CD14-positive monocyte (primary cell): ENCODE measurements around the gene AGT. TPM values are rescaled to one million over a fixed set of nuclear protein-coding genes. Genes with fewer than 3 reads are reported as not detected.

Experiments used
- DNase-seq, 3 donors: peaks; one replicate each; pipeline ENCODE4 v3.0.0-alpha.2; 2011 to 2022
- H2AFZ ChIP-seq: 2 replicates; pipeline ENCODE4 v1.6.0; 2012; ENCODE audit warnings: mild to moderate bottlenecking, low read depth, low read length, inconsistent platforms; ENCODE audit not compliant: insufficient read depth, poor library complexity, severe bottlenecking
- H3K27ac ChIP-seq, 2 donors: 1 replicate in 1 of 2; 2 replicates in 1 of 2; pipeline ENCODE4 v1.5.1; 2012 to 2013; ENCODE audit warnings: low read length in 2 of 2, control low read depth in 1 of 2, inconsistent platforms in 1 of 2, low read depth in 1 of 2, mild to moderate bottlenecking in 1 of 2
- H3K27me3 ChIP-seq, 2 donors: one replicate each; pipeline versions ENCODE4 v1.6.0 to v1.6.1; 2011 to 2013; ENCODE audit warnings: low read length in 2 of 2; ENCODE audit not compliant: control insufficient read depth in 2 of 2, insufficient read depth in 2 of 2
- H3K36me3 ChIP-seq, 2 donors: replicated peaks in 1 of 2; 1 replicate in 1 of 2; 2 replicates in 1 of 2; pipeline versions ENCODE4 v1.5.1 to v1.6.1; 2012 to 2013; ENCODE audit warnings: low read length in 2 of 2, control low read depth in 1 of 2, inconsistent platforms in 1 of 2, mild to moderate bottlenecking in 1 of 2; ENCODE audit not compliant: insufficient read depth in 2 of 2, control insufficient read depth in 1 of 2
- H3K4me1 ChIP-seq, 2 donors: 1 replicate in 1 of 2; 2 replicates in 1 of 2; pipeline versions ENCODE4 v1.5.1 to v1.6.1; 2012 to 2013; ENCODE audit warnings: low read length in 2 of 2, control low read depth in 1 of 2, inconsistent platforms in 1 of 2, mild to moderate bottlenecking in 1 of 2, moderate library complexity in 1 of 2; ENCODE audit not compliant: insufficient read depth in 2 of 2, control insufficient read depth in 1 of 2
- H3K4me2 ChIP-seq: replicated peaks from 2 replicates; pipeline ENCODE3; 2012; ENCODE audit warnings: low read length, moderate library complexity, mild to moderate bottlenecking; ENCODE audit not compliant: poor library complexity, severe bottlenecking; ENCODE audit errors: extremely low read depth
- H3K4me3 ChIP-seq, 3 experiments: fragments of 200-600 bp in 1 of 3; sonication (generic) in 1 of 3; replicated peaks in 1 of 3; 1 replicate in 2 of 3; 2 replicates in 1 of 3; pipeline ENCODE4 v1.5.1; 2011 to 2013; ENCODE audit warnings: low read length in 3 of 3, mild to moderate bottlenecking in 3 of 3, control low read depth in 2 of 3, low read depth in 2 of 3, inconsistent platforms in 1 of 3, moderate library complexity in 1 of 3
- H3K79me2 ChIP-seq: 2 replicates; pipeline ENCODE4 v1.6.0; 2012; ENCODE audit warnings: mild to moderate bottlenecking, control low read depth, inconsistent platforms, low read length, moderate library complexity; ENCODE audit not compliant: insufficient read depth
- H3K9ac ChIP-seq: 2 replicates; pipeline ENCODE4 v1.6.0; 2017; ENCODE audit warnings: low read length, mild to moderate bottlenecking; ENCODE audit not compliant: insufficient read depth, poor library complexity, severe bottlenecking
- H3K9me3 ChIP-seq, 2 donors: replicated peaks in 1 of 2; 1 replicate in 1 of 2; 2 replicates in 1 of 2; pipeline versions ENCODE4 v1.5.1 to v1.6.1; 2012 to 2013; ENCODE audit warnings: low read length in 2 of 2, control low read depth in 1 of 2; ENCODE audit not compliant: control insufficient read depth in 1 of 2, insufficient read depth in 1 of 2
- H4K20me1 ChIP-seq: 2 replicates; pipeline ENCODE4 v1.6.0; 2012; ENCODE audit warnings: mild to moderate bottlenecking, low read length, control low read depth, moderate library complexity; ENCODE audit not compliant: insufficient read depth
- H3K27ac Mint-ChIP-seq, 7 donors: one replicate each; pipeline ENCODE4 v1.8.0; 2020; ENCODE audit warnings: mild to moderate bottlenecking in 7 of 7, mixed read lengths in 7 of 7, moderate library complexity in 6 of 7, inconsistent platforms in 2 of 7
- H3K27me3 Mint-ChIP-seq, 3 donors: one replicate each; pipeline ENCODE4 v1.8.0; 2021 to 2022; ENCODE audit warnings: low read depth in 3 of 3, mild to moderate bottlenecking in 3 of 3, mixed read lengths in 3 of 3, moderate library complexity in 3 of 3, inconsistent platforms in 1 of 3
- H3K36me3 Mint-ChIP-seq, 2 donors: one replicate each; pipeline ENCODE4 v1.8.0; 2020; ENCODE audit warnings: mixed read lengths in 2 of 2, inconsistent platforms in 1 of 2, mild to moderate bottlenecking in 1 of 2
- H3K4me1 Mint-ChIP-seq: one replicate; pipeline ENCODE4 v1.8.0; 2020; ENCODE audit warnings: mild to moderate bottlenecking, mixed read lengths
- H3K4me3 Mint-ChIP-seq, 2 donors: one replicate each; pipeline ENCODE4 v1.8.0; 2020; ENCODE audit warnings: mild to moderate bottlenecking in 2 of 2, mixed read lengths in 2 of 2, moderate library complexity in 1 of 2
- H3K9me3 Mint-ChIP-seq, 7 donors: one replicate each; pipeline ENCODE4 v1.8.0; 2020 to 2022; ENCODE audit warnings: mixed read lengths in 7 of 7, mild to moderate bottlenecking in 6 of 7, moderate library complexity in 6 of 7, inconsistent platforms in 2 of 7
- CTCF ChIP-seq: fragments of 200-600 bp; IDR thresholded peaks from one replicate; pipeline ENCODE4 v1.8.0; 2022; ENCODE audit warnings: antibody characterized with exemption, mild to moderate bottlenecking
- WGBS: methylation state at CpG from one replicate; pipeline ENCODE4 v1.1.5; 2013; ENCODE audit warnings: missing lambda C conversion rate; ENCODE audit not compliant: insufficient coverage; 5-methylcytosine and 5-hydroxymethylcytosine counted together
- intact Hi-C, 2 donors: fragments of 100-400 bp; cut with micrococcal nuclease; formaldehyde crosslinking; loops; one replicate each; pipeline versions ENCODE4 v1.15.0 to v1.15.1; 2023
- polyA plus RNA-seq, 3 donors: library from polyadenylated mRNA; depleted of rRNA in 1 of 3; unstranded in 2 of 3; stranded (reverse) in 1 of 3; fragments of 300-500 nt in 2 of 3; fragments of >200 nt in 1 of 3; fragmentation: Illumina TruSeq in 2 of 3; gene quantifications; 1 replicate in 2 of 3; 2 replicates in 1 of 3; pipeline ENCODE4 v1.2.3, GENCODE V29; 2012 to 2021

AGT gene
- polyA plus RNA-seq, 3 donors = 0.04 TPM; not detected in 2

- Histone ChIP-seq H3K27me3 (no peaks in the 10 kb centered on the region), H2AFZ (no peak overlapping the region), H3K4me1 (no peaks in the 10 kb centered on the region), H3K9ac (no peak overlapping the region), H3K27ac (no peak overlapping the region), H4K20me1 (no peaks in the 10 kb centered on the region), H3K79me2 (no peaks in the 10 kb centered on the region), H3K4me2 (no peak overlapping the region), H3K4me3 (no peak overlapping the region), H3K36me3 (peaks cover 14 to 17% of the 10 kb centered on the region in 2 donors), H3K9me3 (no peaks in the 10 kb centered on the region)
- no peak for DNase-seq
- no peak for TF ChIP-seq CTCF
- 95% methylated on average over 14 of the region's 14 CpGs for WGBS
- Mint-ChIP-seq H3K9me3 (no peaks in the 10 kb centered on the region), H3K36me3 (peaks cover 11 to 20% of the 10 kb centered on the region in 2 donors), H3K27me3 (peaks cover 0 to 2% (median 2%) of the 10 kb centered on the region in 3 donors), H3K27ac (no peak overlapping the region), H3K4me1 (no peaks in the 10 kb centered on the region), H3K4me3 (no peak overlapping the region)
- intact Hi-C loops = no loop called here
Measured at GRCh38 chr1:230698130-230698529, 15.8 kb downstream of the AGT start.

GRCh38 chr1:230696722-230697437, 17.0 kb downstream of the AGT start:
- no peaks in the 10 kb centered on the region for H3K9me3 Mint-ChIP-seq
- Histone ChIP-seq H3K27ac (no peak overlapping the region), H3K4me3 (no peak overlapping the region), H3K4me1 (no peaks in the 10 kb centered on the region), H2AFZ (no peak overlapping the region), H3K4me2 (no peak overlapping the region), H3K27me3 (no peaks in the 10 kb centered on the region), H4K20me1 (no peaks in the 10 kb centered on the region), H3K36me3 (peaks cover 26 to 29% of the 10 kb centered on the region in 2 donors), H3K9me3 (no peaks in the 10 kb centered on the region), H3K9ac (no peak overlapping the region), H3K79me2 (no peaks in the 10 kb centered on the region)
- H3K4me1 Mint-ChIP-seq = no peaks in the 10 kb centered on the region
- no peak overlapping the region for H3K4me3 Mint-ChIP-seq
- intact Hi-C loops = no loop called here
- TF ChIP-seq CTCF = no peak
- H3K27ac Mint-ChIP-seq = no peak overlapping the region
- H3K27me3 Mint-ChIP-seq = peaks cover 0 to 2% (median 2%) of the 10 kb centered on the region in 3 donors
- no CpG with 5 or more reads among the region's 7 CpGs for WGBS
- DNase-seq = no peak
- peaks cover 24 to 33% of the 10 kb centered on the region in 2 donors for H3K36me3 Mint-ChIP-seq
